DMS 273 (cell line): Measurements from ENCODE around the gene SLC39A11.
"Not testable (repeated sequence)": the region's sequence is repeated elsewhere in the genome, so short reads cannot be mapped to it uniquely, and the experiment has no call there.

Experiments
- DNase-seq: peaks from one replicate; lab custom pipeline; 2025; ENCODE audit not compliant: unreplicated experiment; lab: John Stamatoyannopoulos, UW

The SLC39A11 gene

DNA sequence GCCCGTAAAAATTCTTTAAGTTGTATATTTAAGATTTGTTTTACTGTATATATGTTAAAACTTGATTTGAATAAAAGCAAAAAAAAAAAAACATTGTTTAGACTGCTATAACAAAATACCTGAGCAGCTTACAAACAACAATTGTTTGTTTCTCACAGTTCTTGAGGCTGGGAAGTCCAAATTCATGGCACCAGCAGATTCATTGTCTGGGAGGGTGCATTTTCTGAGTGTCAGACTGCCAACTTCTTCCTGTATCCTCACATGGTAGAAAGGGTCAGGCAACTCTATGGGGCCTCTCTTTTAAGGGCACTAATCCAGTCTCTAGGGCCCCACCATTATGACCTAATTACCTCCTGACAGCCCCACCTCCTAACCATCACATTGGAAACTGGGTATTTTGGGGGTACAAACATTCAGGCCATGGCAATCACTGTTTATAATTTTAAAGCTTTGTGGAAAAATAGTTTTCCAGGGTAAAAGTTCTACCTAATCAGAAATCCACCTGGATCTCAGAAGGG, 281.4 kb downstream of the SLC39A11 start:
- no peak for DNase-seq

DNA sequence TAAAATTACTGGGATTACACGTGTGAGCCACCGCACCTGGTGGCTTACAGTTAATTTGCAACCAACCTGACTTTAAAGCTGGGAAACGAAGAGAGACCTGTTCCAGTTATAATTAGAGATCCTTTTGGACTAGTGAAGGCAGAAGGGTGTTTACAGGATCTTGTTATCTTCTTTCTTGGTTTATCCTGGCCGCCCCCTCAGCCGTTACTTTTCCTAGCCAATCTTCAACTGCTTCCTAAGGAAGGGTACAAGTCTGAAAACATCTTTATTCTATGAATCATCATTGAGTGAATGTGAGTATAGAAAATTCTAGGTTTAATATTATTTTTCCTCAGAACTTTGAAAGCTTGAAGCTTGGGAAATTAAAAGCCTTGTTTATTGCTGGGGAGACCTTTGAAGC, 286.5 kb downstream of the SLC39A11 start:
- no peak for DNase-seq

DNA sequence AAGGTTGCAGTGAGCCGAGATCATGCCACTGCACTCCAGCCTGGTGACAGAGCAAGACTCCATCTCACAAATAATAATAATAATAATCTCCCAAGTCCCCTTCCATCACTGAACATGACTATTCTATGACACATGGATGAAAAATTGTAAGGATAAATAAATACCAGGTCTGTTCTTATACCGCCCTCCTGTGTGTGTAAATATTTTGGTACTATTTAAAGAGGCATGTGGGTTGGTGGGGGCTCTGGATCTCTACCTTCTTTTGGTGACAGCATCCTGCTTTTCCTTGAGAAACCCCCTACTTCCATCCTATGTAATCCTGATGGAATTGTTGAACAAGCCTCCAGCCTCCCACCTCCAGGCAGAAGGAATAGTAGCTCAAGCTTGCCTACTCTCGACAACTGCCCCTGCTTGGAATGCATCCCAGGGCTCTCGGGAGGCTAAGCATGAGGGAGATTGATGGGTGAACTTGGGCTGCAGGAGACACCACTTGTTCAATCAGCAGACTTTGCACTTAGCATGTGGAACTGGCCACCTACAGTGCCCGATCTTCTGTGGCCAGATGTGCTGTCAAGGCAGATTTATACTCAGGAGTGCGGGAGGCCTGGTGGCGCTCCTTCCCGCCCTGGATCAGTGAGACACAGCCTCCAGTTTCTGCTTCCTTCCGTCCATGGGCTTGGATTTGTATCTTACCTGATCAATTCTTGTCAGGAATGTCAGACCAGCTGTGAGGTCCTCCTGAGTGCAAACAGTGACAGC, 287.4 kb downstream of the SLC39A11 start:
- DNase-seq = no peak

DNA sequence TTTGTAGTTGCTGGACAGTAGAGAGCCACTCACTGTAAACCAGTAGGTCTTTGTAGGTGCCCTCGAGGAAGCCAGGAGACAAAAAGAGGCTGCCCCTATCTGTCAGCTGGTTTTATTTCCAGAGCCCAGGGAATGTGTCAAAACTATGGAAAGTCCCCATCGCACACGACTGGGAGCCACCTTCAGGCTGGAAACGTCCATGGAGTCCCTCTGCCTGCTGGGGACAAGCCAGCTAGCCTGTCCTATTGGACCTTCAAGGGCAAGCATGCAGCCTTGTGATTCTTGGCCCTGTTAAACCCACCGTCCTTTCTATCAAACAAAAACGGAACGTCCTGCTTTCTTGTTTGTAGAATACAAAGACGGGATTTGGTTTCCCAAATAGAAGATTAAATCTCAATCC, 289.8 kb downstream of the SLC39A11 start:
- no peak for DNase-seq

DNA sequence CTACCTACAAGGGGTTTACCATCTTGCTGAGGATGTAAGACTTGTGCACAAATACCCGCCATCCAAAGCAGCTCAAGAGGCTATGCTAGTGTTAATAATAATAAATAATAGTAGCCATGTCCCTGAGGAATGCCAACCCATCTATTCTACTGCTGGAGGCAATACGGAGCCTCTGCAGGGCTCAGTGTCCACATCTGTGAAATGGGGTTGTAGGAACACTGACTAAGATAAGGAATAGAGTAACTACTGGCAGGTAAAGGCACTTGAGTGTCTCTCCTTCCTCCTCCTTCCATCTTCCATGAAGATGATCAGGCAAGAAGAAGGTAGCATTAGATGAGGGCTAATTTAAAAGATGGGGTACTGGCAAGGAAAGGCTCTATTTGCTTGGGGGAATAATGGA, 295.3 kb downstream of the SLC39A11 start:
- DNase-seq = no peak

DNA sequence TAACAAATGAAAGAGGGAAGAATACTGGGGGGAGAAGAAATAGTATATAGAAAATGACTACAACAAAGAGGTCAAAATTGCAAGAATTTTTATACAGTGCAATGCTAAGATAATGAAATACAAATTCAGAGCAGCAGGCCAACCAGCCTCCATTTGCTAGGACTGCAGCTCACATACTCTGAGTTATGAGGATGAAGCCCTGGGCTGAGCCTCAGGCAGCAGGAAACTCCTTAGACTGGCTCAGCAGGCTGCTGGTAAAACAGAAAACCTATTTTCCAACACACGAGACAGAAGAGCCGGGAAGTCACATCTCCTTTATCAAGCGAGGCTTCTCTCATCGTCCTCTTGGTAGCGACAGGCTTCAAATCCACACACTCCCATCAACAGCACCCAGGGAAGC, 296.5 kb downstream of the SLC39A11 start:
- no peak for DNase-seq

DNA sequence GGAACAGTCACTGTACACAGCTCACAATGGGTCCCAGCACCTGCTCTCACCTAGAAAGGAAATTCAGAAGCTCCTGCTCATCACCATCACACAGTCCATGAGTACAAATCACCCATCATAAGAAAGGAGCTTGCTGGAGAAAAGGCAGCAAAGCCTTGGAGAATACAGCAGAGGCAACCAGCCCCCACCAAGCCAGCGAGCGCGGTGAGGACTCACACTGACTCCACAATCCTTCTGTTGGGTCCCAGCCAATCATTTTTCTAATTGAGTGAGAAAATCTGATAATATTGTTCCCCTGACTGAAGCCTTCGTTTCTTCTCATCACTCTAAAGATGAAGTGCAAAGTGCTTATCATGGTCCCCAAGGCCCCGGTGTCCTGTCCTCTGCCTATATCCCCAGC, 298.3 kb downstream of the SLC39A11 start:
- DNase-seq = no peak

DNA sequence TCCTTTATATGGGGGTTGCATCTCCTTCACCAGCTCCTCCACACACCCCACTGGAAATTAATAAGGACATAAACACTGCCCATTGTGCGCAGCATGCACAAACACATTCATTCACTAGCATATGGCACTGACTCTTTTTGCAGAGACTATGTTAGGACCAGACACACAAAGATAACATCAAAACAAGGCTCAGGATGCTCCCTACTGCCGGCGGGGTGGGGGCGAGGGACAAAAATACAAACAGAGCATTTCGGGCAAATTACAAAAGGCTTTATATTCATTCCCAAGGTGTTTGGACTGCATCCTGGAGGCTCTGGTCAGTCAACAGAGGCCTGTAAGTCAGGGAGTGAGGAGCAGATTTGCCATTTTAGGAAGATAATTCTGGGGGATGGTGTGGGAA, 299.7 kb downstream of the SLC39A11 start:
- no peak for DNase-seq

DNA sequence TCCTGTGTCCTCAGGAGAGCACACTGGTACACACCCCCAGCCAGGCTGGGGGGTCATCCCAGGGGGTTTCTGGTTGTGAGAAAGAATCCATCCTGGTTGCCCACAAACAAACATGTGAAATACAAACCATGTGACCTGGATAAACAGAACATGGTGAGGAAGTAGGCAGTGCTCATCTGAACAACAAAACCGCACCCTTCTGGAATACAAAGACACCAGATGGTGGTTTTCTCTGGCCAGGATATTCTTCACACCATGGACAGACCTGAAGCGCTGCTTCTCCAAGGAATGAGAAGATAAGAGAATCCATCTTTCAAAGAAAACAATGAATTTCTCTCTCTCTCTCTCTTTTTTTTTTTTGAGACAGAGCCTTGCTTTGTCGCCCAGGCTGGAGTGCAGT, 302.3 kb downstream of the SLC39A11 start:
- DNase-seq = no peak

DNA sequence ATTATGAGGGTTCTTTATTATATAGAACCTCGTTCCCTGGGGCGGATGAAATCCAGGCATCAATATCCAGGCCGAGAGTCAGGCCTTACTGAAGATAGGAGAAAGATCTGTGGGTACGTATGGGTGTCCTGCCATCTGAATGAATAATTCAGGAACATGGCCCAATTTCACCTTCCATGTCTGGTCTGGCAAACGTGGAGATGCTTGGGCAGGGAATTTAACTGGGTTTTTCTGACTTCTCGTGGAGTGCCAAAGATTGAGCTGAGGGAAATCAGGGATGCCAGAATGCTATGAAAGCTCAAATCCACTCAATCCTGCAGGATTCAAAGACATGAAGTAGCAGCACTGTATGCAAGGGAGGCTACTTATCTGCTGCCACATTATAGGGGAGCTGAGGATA, 302.8 kb downstream of the SLC39A11 start:
- DNase-seq = no peak

DNA sequence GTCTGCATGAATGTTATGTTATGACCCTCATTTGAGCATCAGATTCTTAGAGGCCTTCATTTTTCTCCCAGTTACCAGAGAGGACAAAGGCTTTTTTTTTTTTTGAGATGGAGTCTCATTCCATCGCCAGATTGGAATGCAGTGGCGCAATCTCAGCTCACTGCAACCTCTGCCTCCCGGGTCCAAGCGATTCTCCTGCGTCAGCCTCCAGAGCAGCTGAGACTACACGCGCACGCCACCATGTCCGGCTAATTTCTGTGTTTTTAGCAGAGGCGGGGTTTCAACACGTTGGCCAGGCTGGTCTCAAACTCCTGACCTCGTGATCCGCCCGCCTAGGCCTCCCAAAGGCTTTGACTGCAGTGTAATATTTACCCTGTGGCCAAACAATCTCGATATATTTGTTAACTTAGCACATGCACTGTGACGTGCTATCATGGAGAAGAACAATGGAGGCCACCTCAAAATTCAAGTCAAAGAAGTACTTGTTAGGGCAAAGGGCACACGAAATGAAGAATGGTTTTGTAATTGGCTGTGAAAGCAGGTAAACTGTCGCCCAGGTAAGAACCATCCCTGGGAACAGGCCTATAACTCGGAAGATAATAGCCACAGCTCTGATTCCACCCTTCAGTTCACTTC, 303.4 kb downstream of the SLC39A11 start:
- no peak for DNase-seq

DNA sequence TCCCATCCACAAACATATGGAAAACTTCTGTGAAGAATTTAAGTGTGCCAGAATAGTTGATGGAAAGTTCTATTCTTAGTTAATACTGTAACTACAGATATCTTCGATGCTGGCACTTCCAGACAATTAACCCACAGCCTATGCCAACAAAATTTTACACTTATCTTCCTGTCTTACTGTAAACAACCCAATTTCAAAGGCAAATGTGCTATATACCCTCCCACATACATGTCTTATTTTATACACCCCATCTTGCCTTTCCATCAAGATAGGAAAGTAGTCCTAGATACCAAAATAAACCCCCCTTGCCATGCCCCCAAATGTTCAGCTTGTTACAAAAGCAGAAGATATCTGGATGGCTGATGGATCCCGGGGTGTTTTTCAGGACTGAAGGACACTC, 306.3 kb downstream of the SLC39A11 start:
- no peak for DNase-seq

DNA sequence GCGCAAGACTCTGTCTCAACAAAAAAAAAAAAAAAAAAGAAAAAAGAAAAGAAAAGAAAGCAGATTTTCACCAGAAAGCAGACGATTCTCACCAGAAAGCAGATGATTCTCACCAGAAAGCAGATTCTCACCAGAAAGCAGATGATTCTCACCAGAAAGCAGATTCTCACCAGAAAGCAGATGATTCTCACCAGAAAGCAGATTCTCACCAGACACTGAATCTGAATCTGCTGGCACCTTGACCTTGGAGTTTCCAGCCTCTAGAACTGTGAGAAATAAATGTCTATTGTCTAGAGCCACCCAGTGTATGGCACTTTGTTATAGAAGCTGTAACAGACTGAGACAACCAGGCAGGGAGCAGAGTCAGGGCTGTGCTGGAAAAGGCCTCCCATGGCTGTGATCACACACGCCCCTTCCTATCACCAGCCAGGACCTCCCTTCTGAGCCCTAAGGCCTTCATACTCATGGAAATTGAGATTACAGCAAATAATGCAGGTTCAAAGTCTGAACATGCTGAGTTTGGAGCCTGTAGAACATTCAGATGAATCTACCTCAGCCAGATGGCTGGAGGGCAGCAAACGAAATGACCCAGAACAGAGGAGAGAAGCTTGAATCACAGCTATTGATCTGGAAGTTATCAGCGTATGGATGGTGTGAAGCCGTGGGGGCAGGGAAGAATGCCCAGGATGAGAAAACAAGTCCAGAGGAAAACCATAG, 309.3 kb downstream of the SLC39A11 start:
- DNase-seq = no peak

DNA sequence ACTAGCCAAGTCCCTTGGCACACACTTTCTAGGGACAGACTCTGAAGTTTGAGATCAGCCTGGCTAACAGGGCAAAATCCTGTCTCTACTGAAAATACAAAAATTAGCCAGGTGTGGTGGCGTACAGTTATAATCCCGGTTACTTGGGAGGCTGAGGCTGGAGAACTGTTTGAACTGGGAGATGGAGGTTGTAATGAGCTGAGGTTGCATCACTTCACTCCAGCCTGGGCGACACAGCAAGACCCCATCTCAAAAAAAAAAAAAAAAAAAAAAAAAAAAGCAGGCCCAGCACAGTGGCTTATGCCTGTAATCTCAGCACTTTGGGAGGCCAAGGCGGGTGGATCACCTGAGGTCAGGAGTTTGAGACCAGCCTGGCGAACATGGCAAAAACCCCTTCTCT, 310.1 kb downstream of the SLC39A11 start:
- not testable (repeated sequence) for DNase-seq

DNA sequence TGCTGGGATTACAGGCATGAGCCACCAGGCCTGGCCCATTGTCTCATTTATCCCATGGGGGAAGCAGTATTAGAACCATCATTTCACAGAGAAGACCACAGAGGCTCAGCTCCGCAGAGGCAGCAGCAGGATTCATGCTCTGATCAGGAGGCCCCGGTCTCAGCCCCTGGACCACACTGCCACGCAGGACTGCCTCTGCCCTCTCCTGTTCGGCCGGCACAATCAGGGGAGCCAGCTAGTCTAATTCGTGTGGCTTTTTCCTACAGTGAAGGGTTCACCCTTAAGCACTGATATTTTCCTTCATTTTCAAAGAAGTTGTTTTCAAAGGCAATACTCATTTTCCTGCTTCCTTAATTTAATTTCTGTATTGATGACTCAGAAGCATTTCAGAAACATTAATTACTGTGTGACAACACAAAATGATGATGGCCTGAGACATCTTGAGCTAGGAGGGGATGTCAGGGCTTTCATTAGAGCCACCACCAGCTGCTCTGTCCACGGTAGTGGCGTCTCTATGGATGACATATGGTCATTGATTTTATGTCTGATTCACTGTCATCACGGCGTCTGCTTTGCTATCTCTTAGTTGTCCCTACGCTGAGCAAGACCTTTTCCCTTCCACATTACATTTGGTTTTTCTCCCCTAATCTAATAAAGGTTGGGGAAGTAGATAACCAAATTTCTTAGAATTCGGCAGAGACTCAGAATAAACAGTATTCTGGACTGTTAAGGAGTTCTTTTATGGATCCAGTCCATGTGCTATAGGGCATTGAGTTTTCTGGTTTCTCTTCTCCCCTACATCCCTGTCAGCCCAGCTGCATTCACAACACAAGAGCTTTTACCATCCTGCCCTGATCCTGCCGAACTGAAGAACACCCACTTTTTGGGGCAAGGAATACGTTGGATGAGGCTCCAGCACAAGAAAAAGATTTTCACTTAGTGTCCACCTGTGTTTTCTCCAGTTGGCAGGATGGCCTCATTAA, 314.0 kb downstream of the SLC39A11 start:
- peak; percentile 65 for DNase-seq

DNA sequence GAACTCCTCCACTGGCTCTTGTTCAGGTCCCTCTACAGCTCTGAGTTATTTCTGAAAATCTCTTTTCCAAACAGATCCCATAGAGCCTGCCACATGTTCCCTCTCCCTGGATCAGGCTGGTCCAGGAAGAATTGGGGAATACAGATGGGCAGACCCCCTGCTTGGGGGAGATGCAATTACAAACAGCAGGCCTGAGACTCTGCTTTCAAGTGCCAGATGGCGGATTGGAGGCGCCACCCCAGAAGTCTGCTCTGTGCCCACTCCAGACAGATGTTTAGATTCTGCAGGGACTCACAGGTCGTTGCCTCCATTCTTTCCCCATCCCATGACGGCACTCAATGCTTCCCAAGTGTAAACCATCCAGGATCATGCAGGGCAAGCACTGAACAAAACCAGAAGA, 316.6 kb downstream of the SLC39A11 start:
- peak; percentile 98 for DNase-seq

DNA sequence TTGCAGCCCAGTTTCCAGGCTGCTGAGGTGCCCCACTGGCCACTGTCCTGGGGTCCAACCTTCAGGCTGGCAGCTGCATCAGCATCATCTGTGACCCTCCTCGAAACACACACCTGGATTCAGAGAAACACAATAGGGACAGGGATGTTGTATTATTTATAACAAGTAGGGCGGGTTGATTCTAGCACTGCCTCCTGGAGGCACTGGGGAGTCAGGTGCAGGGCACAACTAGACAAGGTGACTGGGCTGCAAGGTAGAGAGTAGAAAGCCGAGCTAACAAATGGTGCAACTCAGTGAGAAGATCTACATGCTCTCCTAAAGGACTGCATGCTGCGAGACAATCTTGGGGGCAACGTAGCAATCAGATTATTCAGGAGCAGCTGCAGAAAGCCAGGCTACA, 317.3 kb downstream of the SLC39A11 start:
- DNase-seq = no peak

DNA sequence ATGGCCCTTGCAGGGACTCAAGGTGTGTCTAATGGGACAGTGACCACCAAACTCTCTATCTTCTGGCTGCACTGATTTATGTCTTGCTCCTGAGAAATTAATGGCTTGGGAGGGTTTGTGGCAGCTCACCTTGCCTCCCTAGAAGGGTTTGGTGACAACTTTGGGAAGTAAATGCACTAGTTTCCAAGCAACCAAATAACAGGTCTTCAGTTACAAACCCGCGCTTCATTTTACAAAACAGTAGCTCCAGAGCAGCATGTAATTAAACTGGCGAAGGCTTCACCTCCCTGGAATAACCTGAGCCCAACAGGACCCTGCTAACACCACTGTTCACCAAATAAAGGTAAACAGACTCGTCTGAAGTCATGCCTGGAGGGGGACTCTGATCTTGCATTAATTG, 318.3 kb downstream of the SLC39A11 start:
- DNase-seq = peak; percentile 22

DNA sequence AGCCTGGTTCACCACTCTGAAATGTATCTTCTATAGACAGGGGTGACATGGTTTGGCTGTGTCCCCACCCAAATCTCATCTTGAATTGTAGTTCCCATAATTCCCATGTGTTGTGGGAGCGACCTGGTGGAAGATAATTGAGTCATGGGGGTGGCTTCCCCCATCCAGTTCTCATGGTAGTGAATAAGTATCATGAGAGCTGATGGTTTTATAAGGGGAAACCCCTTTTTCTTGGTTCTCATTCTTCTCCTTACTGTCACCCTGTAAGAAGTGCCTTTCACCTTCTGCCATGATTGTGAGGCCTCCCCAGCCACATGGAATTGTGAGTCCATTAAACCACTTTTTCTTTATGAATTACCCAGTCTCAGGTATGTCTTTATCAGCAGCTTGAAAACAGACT, 319.3 kb downstream of the SLC39A11 start:
- DNase-seq = not testable (repeated sequence)

DNA sequence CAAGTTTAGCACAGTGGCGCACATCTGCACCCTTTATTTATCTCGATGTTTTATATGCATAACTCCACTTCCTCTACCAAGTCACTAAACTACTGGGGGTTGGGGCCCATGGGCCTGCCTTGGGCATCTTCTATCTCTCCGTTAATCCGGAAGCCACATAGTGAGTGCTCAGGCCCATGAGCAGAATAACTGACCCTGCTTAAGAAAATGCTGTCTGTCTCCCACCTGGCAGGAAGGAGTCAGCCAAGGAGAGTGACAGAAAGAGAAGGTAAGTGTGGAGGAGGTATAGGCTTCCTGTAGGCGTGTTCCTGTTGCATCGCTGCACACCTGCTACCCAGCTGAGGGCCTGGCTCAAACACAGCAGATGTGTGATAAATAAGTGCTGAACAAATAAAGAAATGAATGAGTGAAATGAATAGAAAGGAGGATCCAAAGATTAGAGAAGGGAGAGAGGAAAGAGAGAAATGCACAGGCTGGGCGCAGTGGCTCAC, 320.1 kb downstream of the SLC39A11 start:
- DNase-seq = no peak

DNA sequence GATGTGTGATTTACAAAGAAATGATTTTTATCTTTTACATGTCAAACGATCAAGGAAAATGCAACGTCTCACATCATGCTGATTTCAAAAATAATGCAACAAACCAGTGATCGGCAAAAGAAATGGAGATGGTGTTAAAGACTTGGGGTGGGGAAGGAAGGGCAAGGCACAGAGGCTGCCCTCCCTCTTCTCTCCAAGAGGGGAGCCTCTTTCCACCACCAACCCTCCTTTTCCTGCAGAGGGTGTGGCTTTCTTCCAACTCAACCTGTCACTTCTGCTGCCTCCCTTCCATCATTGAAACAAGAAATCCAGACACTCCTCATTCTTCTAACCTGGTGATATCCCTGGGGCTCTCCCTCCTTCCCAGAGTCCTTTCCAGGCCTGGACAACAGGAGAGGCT, 320.8 kb downstream of the SLC39A11 start:
- DNase-seq = peak; percentile 51
